HG03280 (cell line): ENCODE measurements around the gene SV2B.

Experiments
- ATAC-seq: cut with Tn5 transposase; IDR thresholded peaks from one replicate; pipeline ENCODE4 v1.9.1; 2021; ENCODE audit warnings: mild to moderate bottlenecking, moderate library complexity; ENCODE audit not compliant: unreplicated experiment

Gene SV2B

GRCh38 chr15:91225741-91226140 lies 125.7 kb downstream of the SV2B start:
- no peak for ATAC-seq

DNA sequence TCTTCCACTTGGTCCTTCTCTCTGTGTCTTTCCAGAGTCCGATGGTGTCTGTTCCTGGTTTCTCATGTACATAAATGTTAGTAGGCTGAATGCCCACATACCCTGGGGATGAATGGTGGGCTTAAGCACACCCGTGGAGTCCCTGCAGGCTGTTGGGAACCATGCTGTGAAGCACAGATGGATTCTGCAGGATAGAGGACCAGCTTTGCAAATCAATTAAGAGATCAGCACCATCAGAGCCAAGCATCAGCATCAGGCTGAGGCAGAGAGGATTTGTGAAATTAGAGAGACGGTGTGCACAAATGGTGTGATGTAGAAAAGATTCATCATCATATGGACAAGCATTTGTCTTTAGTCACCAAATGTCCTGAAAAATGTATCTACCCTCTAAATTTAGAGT lies 127.1 kb downstream of the SV2B start:
- no peak for ATAC-seq

DNA sequence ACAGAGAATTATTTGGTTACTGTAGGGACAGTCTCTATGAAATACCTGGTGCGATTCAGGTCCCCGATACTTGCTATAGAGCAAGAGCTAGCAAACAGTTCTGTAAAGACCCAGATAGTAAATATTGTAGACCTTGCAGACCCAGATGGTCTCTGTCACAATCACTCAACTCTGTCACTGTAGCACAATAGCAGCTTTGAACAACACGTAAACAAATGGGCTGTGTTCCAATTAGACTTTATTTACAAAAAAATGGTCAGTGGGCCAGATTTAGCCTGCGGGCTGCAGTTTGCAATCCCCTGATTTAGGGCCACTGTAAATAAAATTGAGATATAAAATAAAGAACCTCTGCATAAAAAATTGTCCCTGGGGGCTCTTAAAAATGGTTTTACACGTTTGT lies 127.7 kb downstream of the SV2B start:
- ATAC-seq: no peak

DNA sequence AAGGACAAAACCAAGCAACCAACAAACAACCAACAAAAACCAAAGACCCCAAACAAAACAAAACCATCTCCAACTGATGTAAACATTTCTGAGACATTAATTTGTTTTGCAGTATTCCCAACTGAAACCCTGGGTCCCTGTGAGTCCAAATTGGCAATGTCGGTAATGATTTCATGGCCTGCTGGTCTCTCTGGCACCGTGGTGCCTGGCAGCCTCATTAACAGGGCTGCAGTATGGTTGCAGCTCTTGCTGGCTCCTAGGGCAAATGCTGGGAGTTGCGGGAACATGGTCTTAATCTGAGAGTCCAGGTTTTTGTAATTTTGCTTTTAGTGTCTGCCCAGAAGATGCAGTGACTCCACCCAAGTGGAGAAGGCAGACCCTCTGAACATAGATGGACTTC lies 128.3 kb downstream of the SV2B start:
- no peak for ATAC-seq

DNA sequence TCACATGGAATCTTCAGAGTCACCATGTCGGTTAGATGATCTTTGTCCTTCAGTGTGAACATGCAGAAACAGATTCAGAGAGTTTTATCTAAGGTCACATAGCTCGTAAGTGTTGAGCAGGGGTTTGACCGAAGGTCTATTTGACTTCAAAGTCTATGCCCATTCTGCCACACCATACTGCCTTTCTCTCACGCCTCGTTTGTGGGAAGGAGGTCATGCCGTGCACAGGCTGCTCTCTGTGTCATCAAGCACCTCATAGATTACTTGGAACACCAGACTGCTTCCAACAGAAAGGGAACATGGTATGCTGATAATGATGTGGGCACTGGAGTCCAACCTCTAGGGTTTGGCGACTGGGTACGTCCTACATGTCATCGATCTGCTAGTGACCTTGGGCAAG lies 128.8 kb downstream of the SV2B start:
- ATAC-seq: no peak

GRCh38 chr15:91231703-91232102 lies 131.6 kb downstream of the SV2B start:
- no peak for ATAC-seq

DNA sequence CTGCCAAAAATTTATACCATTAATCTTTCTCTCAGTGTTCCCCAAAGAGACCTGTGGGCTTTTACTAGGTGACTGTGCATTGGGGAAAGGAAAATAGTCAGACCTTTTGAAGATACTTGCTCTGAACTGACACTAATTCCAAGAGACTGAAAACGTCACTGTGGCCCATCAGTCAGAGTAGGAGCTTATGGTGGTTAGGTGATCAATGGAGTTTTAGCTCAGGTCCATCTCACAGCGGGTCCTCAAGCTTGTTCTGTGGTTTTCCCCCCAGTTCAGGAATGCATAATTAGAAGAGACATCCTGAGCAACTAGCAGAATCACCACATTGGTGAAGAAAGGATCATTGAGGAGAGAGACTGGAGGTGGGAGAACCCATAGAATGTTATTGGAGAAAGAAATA lies 134.7 kb downstream of the SV2B start:
- ATAC-seq: no peak

DNA sequence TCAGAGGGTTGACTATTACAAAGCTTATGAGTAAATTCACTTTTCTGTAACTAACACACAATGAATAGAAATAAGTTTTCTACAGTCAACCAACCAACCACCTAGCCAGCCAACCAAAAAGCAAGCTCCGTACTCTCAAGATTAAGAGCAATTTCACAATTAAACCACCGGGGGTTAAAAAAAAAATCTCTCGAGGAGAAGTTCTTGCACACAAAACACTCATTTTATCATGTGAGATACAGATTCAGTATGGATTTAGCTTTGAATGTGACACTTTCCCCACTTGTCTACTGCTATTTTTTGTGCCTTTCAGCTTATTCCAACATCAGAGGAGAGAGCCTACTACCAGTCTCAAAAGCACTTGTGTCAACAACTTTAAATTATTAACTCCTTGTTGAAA lies 135.3 kb downstream of the SV2B start:
- no peak for ATAC-seq

- ATAC-seq: no peak
These were observed 137.4 kb downstream of the SV2B start for GRCh38 chr15:91237445-91237844.

- no peak for ATAC-seq
These were observed 138.8 kb downstream of the SV2B start for GRCh38 chr15:91238644-91239425.

GRCh38 chr15:91243826-91244225 lies 143.8 kb downstream of the SV2B start:
- ATAC-seq: no peak

GRCh38 chr15:91244919-91245318 lies 144.9 kb downstream of the SV2B start:
- no peak for ATAC-seq

DNA sequence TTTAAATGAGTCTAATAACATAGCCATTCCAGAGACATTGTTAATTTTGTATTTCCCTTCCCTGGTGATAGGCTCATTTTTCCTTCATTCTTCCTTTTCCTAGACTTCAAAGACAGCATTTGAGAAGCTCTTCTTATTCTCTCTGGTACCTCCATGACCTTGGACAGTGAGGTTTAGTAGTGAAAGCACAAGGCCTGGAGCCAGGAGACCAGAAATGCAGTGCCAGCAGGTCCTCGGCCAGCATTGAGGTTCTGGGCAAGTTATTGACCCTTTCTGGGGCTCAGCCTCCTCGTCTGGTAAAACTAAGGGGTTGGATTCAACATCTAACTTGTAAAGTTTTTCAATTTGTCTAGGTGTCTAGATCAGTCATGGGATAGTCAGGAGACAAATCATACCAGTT lies 146.9 kb downstream of the SV2B start:
- ATAC-seq: no peak

DNA sequence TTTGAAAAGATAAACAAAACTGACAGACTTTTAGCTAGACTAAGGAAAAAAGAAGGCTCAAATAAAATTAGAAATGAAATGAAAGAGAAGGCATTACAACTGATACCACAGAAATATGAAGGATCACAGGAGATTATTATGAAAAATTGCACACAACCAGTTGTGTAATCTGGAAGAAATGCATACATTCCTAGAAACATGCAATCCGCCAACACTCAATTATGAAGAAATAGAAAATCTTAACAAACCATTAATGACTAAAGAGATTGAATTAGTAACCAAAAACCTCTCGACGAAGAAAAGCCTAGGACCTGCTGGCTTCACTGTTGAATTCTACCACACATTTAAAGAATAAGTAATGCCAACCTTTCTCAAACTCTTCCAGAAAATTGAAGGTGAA lies 149.5 kb downstream of the SV2B start:
- ATAC-seq: no peak

- no peak for ATAC-seq
These were observed 152.3 kb downstream of the SV2B start for GRCh38 chr15:91252322-91252721.

DNA sequence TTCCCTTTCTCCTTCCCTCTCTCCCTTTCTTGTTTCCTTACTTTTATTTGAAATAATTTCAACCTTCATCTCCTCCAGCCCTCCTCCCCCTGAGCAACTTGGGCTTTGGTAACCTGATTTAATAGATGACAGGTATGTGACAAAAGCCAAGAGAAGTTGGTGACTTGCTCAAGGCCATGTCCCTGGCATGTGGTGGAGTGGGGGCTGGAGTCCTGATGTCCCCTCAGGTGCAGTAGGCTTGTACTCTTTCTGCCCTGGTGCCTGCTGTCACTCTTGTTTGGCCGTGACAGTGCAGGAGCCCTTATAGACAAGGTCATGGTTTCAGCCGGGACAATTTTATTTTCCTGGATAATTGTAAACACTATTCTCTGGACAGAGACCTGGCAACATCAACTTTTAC lies 152.7 kb downstream of the SV2B start:
- no peak for ATAC-seq

- ATAC-seq: no peak
These were observed 153.5 kb downstream of the SV2B start for GRCh38 chr15:91253605-91254004.

- no peak for ATAC-seq
These were observed 154.7 kb downstream of the SV2B start for GRCh38 chr15:91254766-91255165.

- no peak for ATAC-seq
These were observed 155.7 kb downstream of the SV2B start for GRCh38 chr15:91255670-91256192.

- no peak for ATAC-seq
These were observed 157.8 kb downstream of the SV2B start for GRCh38 chr15:91257746-91258414.

- ATAC-seq: no peak
These were observed 158.3 kb downstream of the SV2B start for GRCh38 chr15:91258415-91258759.

DNA sequence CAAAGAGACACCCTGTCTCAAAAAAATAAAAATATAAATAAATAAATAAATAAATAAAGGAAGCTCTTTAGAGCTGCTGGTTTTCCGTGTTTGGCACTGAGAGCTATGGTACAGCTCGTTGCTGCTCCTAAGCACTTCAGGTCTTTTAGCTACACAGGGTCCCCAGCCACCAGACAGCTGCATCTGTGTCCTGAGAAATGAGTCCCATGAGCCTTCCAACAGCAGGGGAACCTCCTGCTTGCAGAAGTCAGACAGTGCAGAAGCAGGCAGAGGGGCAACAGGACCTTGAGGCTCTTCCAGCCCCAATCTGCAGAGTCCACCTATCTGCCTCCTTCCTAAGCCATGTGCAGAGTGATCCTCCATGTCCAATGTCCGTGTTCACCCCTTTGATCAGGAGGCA lies 159.0 kb downstream of the SV2B start:
- no peak for ATAC-seq

GRCh38 chr15:91261345-91261744 lies 161.3 kb downstream of the SV2B start:
- ATAC-seq: no peak
